Ishikawa (cell line): ENCODE results near the gene NHEJ1.

Source experiments
- CEBPB ChIP-seq: IDR thresholded peaks from 2 replicates; pipeline ENCODE4 v1.6.1; 2012
- CREB1 ChIP-seq: IDR thresholded peaks from 2 replicates; pipeline ENCODE4 v1.6.1; 2012; ENCODE audit warnings: low read depth
- EGR1 ChIP-seq: IDR thresholded peaks from 2 replicates; pipeline ENCODE4 v1.6.1; 2012
- EP300 ChIP-seq: IDR thresholded peaks from 2 replicates; pipeline ENCODE4 v1.6.1; 2012; ENCODE audit warnings: borderline replicate concordance
- FOXM1 ChIP-seq: IDR thresholded peaks from 2 replicates; pipeline ENCODE4 v1.6.1; 2012; ENCODE audit warnings: low read depth, borderline replicate concordance
- NFIC ChIP-seq: IDR thresholded peaks from 2 replicates; pipeline ENCODE4 v1.6.1; 2012
- RAD21 ChIP-seq: IDR thresholded peaks from 2 replicates; pipeline ENCODE4 v1.6.1; 2012; ENCODE audit warnings: low read depth
- REST ChIP-seq: IDR thresholded peaks from 2 replicates; pipeline ENCODE4 v1.6.1; 2012; ENCODE audit warnings: low read depth, mild to moderate bottlenecking
- TAF1 ChIP-seq: IDR thresholded peaks from 2 replicates; pipeline ENCODE4 v1.6.1; 2012; ENCODE audit warnings: low read depth, mild to moderate bottlenecking
- TCF12 ChIP-seq: IDR thresholded peaks from 2 replicates; pipeline ENCODE4 v1.6.1; 2012; ENCODE audit warnings: low read depth
- TEAD4 ChIP-seq: IDR thresholded peaks from 2 replicates; pipeline ENCODE4 v1.6.1; 2012
- USF1 ChIP-seq: IDR thresholded peaks from 2 replicates; pipeline ENCODE4 v1.6.1; 2012
- YY1 ChIP-seq: IDR thresholded peaks from 2 replicates; pipeline ENCODE4 v1.6.1; 2012; ENCODE audit warnings: low read depth
- ZBTB7A ChIP-seq: IDR thresholded peaks from 2 replicates; pipeline ENCODE4 v1.6.1; 2012; ENCODE audit warnings: low read depth
- TF ChIP-seq, protein P1 (sequence below): IDR thresholded peaks from 2 replicates; pipeline ENCODE4 v1.6.1; 2012

NHEJ1 gene

GRCh38 chr2:219179601-219180465 lies 19.2 kb upstream of the NHEJ1 start:
- TF ChIP-seq RAD21 = no peak
- no peak for TF ChIP-seq USF1
- TF ChIP-seq TEAD4 = no peak
- no peak for TF ChIP-seq TAF1
- TF ChIP-seq YY1 = no peak
- TF ChIP-seq REST = no peak

DNA sequence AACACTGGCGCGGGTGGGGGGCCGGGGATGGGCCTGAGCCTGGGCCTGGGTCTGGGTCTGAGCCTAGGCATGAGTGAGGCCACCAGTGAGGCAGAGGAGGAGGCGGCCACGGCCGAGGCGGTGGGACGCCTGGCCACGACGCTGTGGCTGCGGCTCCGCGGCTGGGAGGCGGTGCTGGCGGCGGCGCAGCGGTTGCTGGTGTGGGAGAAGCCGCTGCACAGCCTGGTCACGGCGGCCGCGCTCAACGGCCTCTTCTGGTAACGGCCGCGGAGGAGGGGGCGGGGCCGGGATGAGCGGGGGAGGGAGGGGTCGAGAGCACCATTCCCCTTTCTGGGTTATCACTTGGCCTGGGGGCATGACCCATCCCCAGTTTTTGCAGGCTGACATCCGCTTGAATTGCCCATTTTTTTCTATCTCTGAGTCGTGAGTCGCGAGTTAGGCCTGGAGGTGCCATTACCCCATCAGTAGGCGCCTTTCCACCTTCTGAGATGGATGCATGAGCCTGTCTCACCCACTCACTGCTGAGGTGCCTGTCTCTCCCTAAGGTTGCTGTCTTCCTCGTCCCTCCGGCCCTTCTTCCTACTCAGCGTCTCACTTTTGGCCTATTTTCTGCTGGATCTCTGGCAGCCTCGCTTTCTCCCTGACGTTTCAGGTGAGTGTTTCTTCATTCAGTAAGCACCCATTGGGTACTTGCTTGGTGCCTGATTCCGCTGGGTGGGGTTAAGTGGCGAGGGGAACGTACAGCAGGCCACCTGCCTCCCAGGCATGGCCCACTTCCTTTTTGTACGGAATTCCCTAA lies 18.0 kb upstream of the NHEJ1 start:
- TF ChIP-seq TCF12 (no peak), YY1 (no peak), NFIC (no peak), TEAD4 (no peak), CREB1 (no peak), TAF1 (no peak), EP300 (no peak), USF1 (no peak), EGR1 (no peak), REST (no peak), ZBTB7A (no peak), CEBPB (no peak), FOXM1 (no peak), RAD21 (no peak)
- TF ChIP-seq, protein P1, sequence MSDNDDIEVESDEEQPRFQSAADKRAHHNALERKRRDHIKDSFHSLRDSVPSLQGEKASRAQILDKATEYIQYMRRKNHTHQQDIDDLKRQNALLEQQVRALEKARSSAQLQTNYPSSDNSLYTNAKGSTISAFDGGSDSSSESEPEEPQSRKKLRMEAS = no peak; the same call in 1 of the 2 replicates

DNA sequence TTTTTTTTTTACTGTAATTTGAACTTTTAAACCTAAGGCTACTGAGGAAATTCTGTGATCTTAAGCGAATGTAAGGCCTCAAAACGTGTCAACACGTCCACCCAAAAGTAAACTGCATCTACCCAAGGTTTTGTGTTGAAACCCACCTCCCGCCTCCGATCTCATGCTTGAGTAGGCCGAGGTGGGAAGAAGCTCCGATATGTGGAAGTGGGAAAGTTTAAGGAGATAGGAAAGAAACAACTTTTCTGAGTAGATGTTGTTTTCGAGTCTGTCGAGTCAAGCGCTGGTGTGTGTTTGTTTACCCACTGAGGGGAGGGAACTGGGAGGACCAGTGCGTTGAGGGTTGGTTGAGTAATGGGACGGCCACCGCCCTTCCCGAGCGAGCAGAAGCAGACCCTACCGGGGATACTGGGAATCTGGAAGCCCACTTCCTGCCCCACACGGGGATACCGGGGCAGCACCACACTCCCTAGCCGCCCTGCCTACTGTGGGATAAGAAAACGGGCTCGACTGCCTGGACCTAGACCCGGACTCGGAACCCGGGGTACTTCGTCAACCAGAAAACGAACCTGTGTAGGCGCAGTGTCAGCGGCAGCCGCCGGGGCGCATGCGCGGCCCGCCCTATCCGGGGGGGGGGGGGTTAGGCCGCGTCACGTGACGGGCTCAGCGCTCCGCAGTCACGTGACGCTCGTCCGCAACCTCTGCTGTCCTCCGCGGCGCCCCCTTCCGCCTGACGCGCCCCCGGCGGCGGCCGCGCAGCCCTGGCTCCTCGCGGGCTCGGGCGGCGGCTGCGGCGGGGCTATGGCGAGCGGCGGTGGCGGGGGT lies 17.1 kb upstream of the NHEJ1 start, which contains the start of gene RETREG2:
Gene RETREG2 (plus strand): TSS at position 724 of the 825 bp plus-strand sequence. CDS start 78 bp downstream, at position 802.
- TF ChIP-seq YY1 (no peak), CREB1 (0 out of 2 replicates have a peak, but pooled peaks have one; percentile 19), TCF12 (peak; percentile 50; the same call in 1 of the 2 replicates), USF1 (peak; percentile 98), EGR1 (no peak), REST (no peak), ZBTB7A (no peak; the same call in 1 of the 2 replicates), EP300 (no peak), NFIC (no peak), TAF1 (peak; percentile 71), RAD21 (peak; percentile 1; the same call in 1 of the 2 replicates), TEAD4 (0 out of 2 replicates have a peak, but pooled peaks have one; percentile 3), CEBPB (peak; percentile 67; the same call in 1 of the 2 replicates), FOXM1 (no peak)
- TF ChIP-seq, protein P1 = peak; percentile 69
